PFSK-1 (cell line): ENCODE measurements around the gene CTNNA3.

Source experiments
- FOXP2 ChIP-seq: optimal IDR thresholded peaks from 2 replicates; pipeline ENCODE3; 2011; ENCODE audit warnings: borderline replicate concordance, control low read depth, inconsistent platforms; ENCODE audit not compliant: insufficient read depth; ENCODE audit errors: extremely low read length, extremely low read depth
- POLR2AphosphoS5 ChIP-seq: IDR thresholded peaks from 2 replicates; pipeline ENCODE4 v1.6.1; 2012; ENCODE audit warnings: low read depth, mild to moderate bottlenecking, control low read depth, low read length, moderate library complexity
- SIN3A ChIP-seq: IDR thresholded peaks from 2 replicates; pipeline ENCODE4 v1.6.1; 2012; ENCODE audit warnings: mild to moderate bottlenecking, low read length, moderate library complexity, borderline replicate concordance; ENCODE audit not compliant: insufficient read depth
- TAF1 ChIP-seq: IDR thresholded peaks from 2 replicates; pipeline ENCODE4 v1.6.1; 2012; ENCODE audit warnings: low read length, control low read depth, borderline replicate concordance; ENCODE audit not compliant: insufficient read depth
- TF ChIP-seq, protein P1 (sequence below), 2 experiments: IDR thresholded peaks; 2 replicates each; pipeline versions ENCODE4 v1.6.1 to v1.8.0; 2011 to 2012; ENCODE audit warnings: low read depth in 2 of 2, low read length in 2 of 2, control low read depth in 1 of 2, inconsistent platforms in 1 of 2, mild to moderate bottlenecking in 1 of 2, moderate library complexity in 1 of 2; ENCODE audit not compliant: insufficient read depth in 1 of 2

CTNNA3 gene

DNA sequence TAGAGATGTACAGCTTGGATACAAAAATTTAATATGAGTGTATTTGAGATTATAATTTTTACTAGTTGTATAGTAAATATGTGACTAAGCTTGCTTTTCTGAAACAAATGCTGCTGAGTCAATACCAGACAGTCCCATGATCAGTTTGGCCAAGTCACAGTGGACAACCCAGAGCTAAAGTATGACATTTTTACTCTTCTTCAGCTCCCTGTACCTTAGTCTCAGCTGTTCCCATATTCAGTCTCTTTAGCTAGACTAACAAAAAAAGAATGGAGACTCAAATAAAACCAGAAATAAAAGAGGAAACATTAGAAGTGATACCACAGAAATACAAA is 189.3 kb downstream of the CTNNA3 start:
- TF ChIP-seq, protein P1, sequence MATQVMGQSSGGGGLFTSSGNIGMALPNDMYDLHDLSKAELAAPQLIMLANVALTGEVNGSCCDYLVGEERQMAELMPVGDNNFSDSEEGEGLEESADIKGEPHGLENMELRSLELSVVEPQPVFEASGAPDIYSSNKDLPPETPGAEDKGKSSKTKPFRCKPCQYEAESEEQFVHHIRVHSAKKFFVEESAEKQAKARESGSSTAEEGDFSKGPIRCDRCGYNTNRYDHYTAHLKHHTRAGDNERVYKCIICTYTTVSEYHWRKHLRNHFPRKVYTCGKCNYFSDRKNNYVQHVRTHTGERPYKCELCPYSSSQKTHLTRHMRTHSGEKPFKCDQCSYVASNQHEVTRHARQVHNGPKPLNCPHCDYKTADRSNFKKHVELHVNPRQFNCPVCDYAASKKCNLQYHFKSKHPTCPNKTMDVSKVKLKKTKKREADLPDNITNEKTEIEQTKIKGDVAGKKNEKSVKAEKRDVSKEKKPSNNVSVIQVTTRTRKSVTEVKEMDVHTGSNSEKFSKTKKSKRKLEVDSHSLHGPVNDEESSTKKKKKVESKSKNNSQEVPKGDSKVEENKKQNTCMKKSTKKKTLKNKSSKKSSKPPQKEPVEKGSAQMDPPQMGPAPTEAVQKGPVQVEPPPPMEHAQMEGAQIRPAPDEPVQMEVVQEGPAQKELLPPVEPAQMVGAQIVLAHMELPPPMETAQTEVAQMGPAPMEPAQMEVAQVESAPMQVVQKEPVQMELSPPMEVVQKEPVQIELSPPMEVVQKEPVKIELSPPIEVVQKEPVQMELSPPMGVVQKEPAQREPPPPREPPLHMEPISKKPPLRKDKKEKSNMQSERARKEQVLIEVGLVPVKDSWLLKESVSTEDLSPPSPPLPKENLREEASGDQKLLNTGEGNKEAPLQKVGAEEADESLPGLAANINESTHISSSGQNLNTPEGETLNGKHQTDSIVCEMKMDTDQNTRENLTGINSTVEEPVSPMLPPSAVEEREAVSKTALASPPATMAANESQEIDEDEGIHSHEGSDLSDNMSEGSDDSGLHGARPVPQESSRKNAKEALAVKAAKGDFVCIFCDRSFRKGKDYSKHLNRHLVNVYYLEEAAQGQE (IDR thresholded peaks at IDR 0.05; ENCODE audit: insufficient read depth in 1 of 2, low read depth in 2 of 2, low read length in 2 of 2), result no peak
- TF ChIP-seq TAF1, result no peak
- TF ChIP-seq SIN3A, result no peak
- TF ChIP-seq POLR2AphosphoS5, result no peak
- no peak for TF ChIP-seq FOXP2

DNA sequence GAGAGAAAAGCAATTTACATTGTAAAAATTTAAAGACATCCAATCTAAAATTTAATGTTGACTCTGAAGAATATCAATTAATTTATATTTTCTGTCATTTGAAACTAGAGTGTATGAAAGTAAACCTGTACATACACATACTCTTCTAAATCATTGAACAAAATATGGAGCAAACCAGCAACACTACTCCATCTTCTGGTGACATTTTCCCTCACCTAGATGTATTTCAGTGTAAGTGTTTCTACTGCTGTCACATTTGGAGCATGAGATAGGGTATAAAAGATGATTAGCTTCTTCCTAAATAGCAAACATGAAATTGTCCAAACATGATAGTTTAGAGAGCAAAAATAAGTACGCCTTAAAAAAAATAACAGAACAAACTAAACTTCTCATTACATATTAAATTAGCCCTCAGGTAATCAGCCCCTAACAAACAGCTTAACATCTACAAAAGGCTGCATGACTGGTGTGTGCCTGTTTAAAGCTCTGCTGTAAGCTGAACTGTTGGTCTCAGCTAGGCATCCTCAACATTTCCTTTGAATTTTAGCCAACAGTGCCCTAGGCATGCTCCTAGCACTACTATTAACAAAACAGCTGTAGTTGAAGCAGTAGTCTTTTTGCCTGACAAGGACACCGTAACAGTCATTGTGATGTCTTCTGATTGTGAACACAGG is 189.8 kb downstream of the CTNNA3 start:
- TF ChIP-seq POLR2AphosphoS5, result no peak
- TF ChIP-seq TAF1, result no peak
- no peak for TF ChIP-seq SIN3A
- TF ChIP-seq, protein P1 (IDR thresholded peaks at IDR 0.05; ENCODE audit: insufficient read depth in 1 of 2, low read depth in 2 of 2, low read length in 2 of 2), result no peak
- TF ChIP-seq FOXP2, result no peak

DNA sequence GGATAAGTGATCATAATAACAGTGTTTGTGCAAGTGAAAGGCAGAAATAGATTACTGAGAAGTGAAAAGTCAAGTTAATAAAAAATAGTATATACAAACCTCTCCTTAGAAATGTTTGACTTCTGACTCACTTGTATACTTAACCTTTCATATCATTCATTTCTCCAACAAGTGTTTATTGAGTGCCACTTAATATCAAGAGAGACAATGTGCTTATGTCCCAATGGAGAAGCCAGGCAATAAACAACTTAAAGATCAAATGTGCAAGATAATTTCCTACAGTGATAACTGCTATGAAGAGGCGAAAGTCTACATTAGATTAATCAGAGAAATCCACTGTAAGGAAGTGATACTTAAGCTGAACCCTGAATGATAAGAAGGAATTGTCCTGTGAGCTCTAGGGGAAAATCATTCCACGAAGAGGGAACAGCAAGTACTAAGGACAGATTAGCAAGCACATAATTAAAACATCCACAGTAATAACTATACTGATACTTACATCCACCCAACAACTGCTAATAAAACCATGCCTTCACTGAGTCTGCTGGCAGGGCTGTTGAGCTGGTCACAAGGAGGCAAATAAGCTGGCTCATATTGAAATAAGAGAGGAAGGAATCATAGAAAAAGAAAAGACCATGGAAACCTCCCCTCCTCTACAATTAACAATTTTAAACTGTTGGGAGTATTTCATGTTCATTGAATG is 203.5 kb downstream of the CTNNA3 start:
- no peak for TF ChIP-seq FOXP2
- no peak for TF ChIP-seq SIN3A
- no peak for TF ChIP-seq POLR2AphosphoS5

DNA sequence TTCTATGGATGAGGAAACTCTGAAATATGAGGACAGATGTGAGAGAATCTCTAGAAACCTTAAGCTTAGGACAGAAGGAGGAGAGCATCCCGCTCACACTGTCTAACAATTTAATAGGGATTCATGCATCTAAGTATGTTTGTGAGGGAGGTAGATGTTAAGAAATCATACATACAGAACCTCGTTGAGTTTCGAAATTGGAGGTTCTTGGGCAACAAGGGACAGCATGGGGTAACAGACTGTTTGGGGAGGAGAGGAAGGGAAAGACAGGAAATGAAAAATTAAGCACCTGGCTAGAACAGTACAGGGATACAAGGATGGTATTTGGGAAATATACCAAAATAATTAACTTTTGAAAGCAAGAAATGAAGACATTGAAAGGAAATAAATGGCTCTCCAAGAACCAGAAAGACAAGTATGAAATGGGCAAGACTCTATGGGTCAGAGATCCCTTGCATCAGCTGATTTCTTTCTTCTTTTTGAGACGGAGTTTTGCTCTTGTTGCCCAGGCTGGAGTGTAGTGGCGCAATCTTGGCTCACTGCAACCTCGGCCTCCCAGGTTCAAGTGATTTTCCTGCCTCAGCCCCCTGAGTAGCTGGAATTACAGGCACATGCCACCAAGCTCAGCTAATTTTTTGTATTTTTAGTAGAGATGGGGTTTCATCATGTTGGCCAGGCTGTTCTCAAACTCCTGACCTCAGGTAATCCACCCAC is 207.9 kb downstream of the CTNNA3 start:
- TF ChIP-seq POLR2AphosphoS5 (no peak), SIN3A (no peak), TAF1 (no peak), FOXP2 (no peak)
- TF ChIP-seq, protein P1 (IDR thresholded peaks at IDR 0.05; ENCODE audit: insufficient read depth in 1 of 2, low read depth in 2 of 2, low read length in 2 of 2), result no peak

DNA sequence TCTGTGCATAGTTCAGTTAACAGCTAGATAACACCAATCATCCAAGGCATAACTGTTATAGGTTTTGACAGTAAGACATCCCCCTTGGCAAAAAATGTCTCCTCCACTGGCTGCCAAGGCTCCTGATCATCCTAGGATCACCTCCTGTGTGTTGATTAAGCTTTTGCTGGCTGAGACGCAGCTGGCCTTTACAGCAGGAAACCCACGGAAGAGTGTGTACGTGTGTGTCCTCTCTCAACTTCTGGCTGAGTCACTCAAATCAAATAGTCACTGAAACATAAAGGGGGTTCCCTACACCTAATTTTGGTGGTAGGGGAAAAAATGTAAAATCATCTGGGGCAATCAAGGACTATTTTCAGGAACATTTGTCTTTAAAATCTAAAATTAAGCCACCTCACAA is 208.8 kb downstream of the CTNNA3 start:
- no peak for TF ChIP-seq FOXP2
- TF ChIP-seq, protein P1 (IDR thresholded peaks at IDR 0.05; ENCODE audit: insufficient read depth in 1 of 2, low read depth in 2 of 2, low read length in 2 of 2), result no peak
- TF ChIP-seq POLR2AphosphoS5, result no peak
- TF ChIP-seq TAF1, result no peak
- TF ChIP-seq SIN3A, result no peak
